HEK293T (cell line): ENCODE data around the gene SPP1.

Experiments used
- FOXM1 ChIP-seq: fragments of 450-650 bp; IDR thresholded peaks from 2 replicates; pipeline ENCODE4 v1.6.1; 2017; ENCODE audit warnings: mild to moderate bottlenecking, borderline replicate concordance
- ZNF384 ChIP-seq: fragments of 450-650 bp; IDR thresholded peaks from 2 replicates; pipeline ENCODE4 v1.6.1; 2016

DNA sequence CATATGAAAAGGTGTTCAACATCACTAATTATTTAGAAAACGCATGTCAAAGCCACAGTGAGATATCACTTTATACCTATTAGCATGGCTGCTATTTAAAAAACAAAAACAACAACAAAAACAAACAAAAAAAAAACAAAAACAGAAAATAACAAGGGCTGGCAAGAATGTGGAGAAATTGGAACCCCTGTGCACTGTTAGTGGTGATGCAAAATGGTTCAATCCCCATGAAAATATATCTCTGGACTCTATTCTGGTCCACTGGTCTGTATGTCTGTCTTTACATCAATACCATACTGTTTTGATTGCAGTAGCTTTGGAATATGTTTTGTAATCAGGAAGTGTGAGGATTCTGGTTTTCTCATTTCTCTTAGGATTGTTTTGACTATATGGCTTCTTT, 43.6 kb upstream of the SPP1 start:
- TF ChIP-seq ZNF384 (no peak), FOXM1 (no peak)
